Measurements from ENCODE around the gene ABR.

GRCh38 chr17:1089915-1090314 lies 89.9 kb downstream of the ABR start:
- TF ChIP-seq PHF8 (conservative IDR thresholded peaks at IDR 0.05; ENCODE audit: low read depth, low read length) (no peak), POLR2AphosphoS5 (IDR thresholded peaks at IDR 0.05; ENCODE audit: low read depth, low read length) (no peak), CTCF (IDR thresholded peaks at IDR 0.05; ENCODE audit: control extremely low read depth in 1 of 3, insufficient read depth in 1 of 3, low read depth in 1 of 3, low read length in 3 of 3) (no peak), ZNF274 (IDR thresholded peaks at IDR 0.05; ENCODE audit: borderline replicate concordance, extremely low read depth, low read length) (no peak), YY1 (IDR thresholded peaks at IDR 0.05; ENCODE audit: low read depth, low read length) (no peak), TAF7 (optimal IDR thresholded peaks at IDR 0.05; ENCODE audit: borderline replicate concordance, low read depth, low read length) (no peak), POLR2A (IDR thresholded peaks at IDR 0.05; ENCODE audit: control extremely low read depth in 1 of 2, low read depth in 2 of 2, low read length in 2 of 2) (no peak), CHD1 (IDR thresholded peaks at IDR 0.05; ENCODE audit: low read depth, low read length) (no peak), EZH2 (IDR thresholded peaks at IDR 0.05; ENCODE audit: low read depth, low read length, severe bottlenecking) (no peak)
